Measurements from ENCODE around the gene HEBP2. TPM values are rescaled to one million over a fixed set of nuclear protein-coding genes. Genes with fewer than 3 reads are reported as not detected.

The HEBP2 gene
- total and polyA plus RNA-seq, 12 donors: 22.3 to 76.9 (median 49.8) TPM

- intact Hi-C loops (cut with DNase I): no loop called here
- no peaks in the 10 kb centered on the region for H3K9me3 ChIP-seq (replicated peaks in 1 of 3)
- no peaks in the 10 kb centered on the region for H3K4me1 ChIP-seq (replicated peaks in 1 of 2)
- H3K27me3 ChIP-seq: no peaks in the 10 kb centered on the region
- H3K4me3 ChIP-seq: no peak overlapping the region
- TF ChIP-seq POLR2A (IDR thresholded peaks at IDR 0.05) (no peak), CTCF (IDR thresholded peaks at IDR 0.05) (no peak)
- WGBS, 4 donors: 94 to 99% (median 96%) methylated on average over 19 to 20 of the region's 20 CpGs
- no peak overlapping the region for H3K27ac ChIP-seq
- peaks cover 0 to 5% of the 10 kb centered on the region in 2 donors for H3K36me3 ChIP-seq (replicated peaks in 1 of 2)
- DNase-seq: no peak
These were observed 60.1 kb downstream of the HEBP2 start for GRCh38 chr6:138464085-138464484.

GRCh38 chr6:138465007-138465645 lies 61.1 kb downstream of the HEBP2 start:
- no peaks in the 10 kb centered on the region for H3K4me1 ChIP-seq (replicated peaks in 1 of 2)
- no peaks in the 10 kb centered on the region for H3K27me3 ChIP-seq
- H3K9me3 ChIP-seq (replicated peaks in 1 of 3): no peaks in the 10 kb centered on the region
- intact Hi-C loops (cut with DNase I): no loop called here
- DNase-seq: no peak
- no peak overlapping the region for H3K27ac ChIP-seq
- H3K36me3 ChIP-seq (replicated peaks in 1 of 2): peaks cover 0 to 5% of the 10 kb centered on the region in 2 donors
- WGBS, 4 donors: 62 to 93% (median 75%) methylated on average over 1 of the region's 1 CpG
- TF ChIP-seq POLR2A (IDR thresholded peaks at IDR 0.05) (no peak), CTCF (IDR thresholded peaks at IDR 0.05) (no peak)
- H3K4me3 ChIP-seq: no peak overlapping the region

- H3K36me3 ChIP-seq (replicated peaks in 1 of 2): peaks cover 0 to 5% of the 10 kb centered on the region in 2 donors
- TF ChIP-seq POLR2A (IDR thresholded peaks at IDR 0.05): no peak
- TF ChIP-seq CTCF (IDR thresholded peaks at IDR 0.05): no peak
These were observed 63.9 kb downstream of the HEBP2 start for GRCh38 chr6:138467901-138468300.

GRCh38 chr6:138468320-138469015 lies 64.4 kb downstream of the HEBP2 start:
- Histone ChIP-seq H3K27ac (no peak overlapping the region), H3K36me3 (replicated peaks in 1 of 2) (peaks cover 0 to 5% of the 10 kb centered on the region in 2 donors), H3K4me1 (replicated peaks in 1 of 2) (no peaks in the 10 kb centered on the region), H3K4me3 (no peak overlapping the region), H3K27me3 (no peaks in the 10 kb centered on the region), H3K9me3 (replicated peaks in 1 of 3) (no peaks in the 10 kb centered on the region)
- DNase-seq: no peak
- TF ChIP-seq CTCF (IDR thresholded peaks at IDR 0.05): no peak
- 94 to 97% (median 96%) methylated on average over 8 to 9 of the region's 9 CpGs for WGBS, 4 donors
- intact Hi-C loops (cut with DNase I): no loop called here

More at GRCh38 chr6:138467901-138468300, 63.9 kb downstream of the HEBP2 start:
- Histone ChIP-seq H3K9me3 (replicated peaks in 1 of 3) (no peaks in the 10 kb centered on the region), H3K27ac (no peak overlapping the region), H3K27me3 (no peaks in the 10 kb centered on the region), H3K4me3 (no peak overlapping the region), H3K4me1 (replicated peaks in 1 of 2) (no peaks in the 10 kb centered on the region)
- DNase-seq: no peak
- intact Hi-C loops (cut with DNase I): no loop called here

Small RNA genes lying within 50 kb of the gene (microRNA-seq; reads per million reads assigned to microRNA genes)
- gene MIR3145: 0 to 0.89 (median 0.28) reads per million in 3 donors

Small RNA genes lying within 50 kb of the gene (small RNA-seq; reads per million reads assigned to genes)
- gene AL031003.1 (0 reads per million in 2 donors), gene AL391669.1 (0 reads per million in 2 donors), gene MIR3145 (0 reads per million in 2 donors)

Other genes starting within 250 kb of the HEBP2 start
- 10 to 100 TPM in 1 of 9 donors, 1 to 10 TPM in 2, under 1 TPM in 5, not detected in 1; 0.06 to 10.9 (median 0.71) TPM for gene ARFGEF3, start 242.3 kb upstream of the HEBP2 start, total RNA-seq
- gene ARFGEF3, start 242.3 kb upstream of the HEBP2 start, polyA plus RNA-seq: 1 to 10 TPM in 2 of 3 donors, under 1 TPM in 1; 0.91 to 7.2 (median 3.3) TPM
- gene PBOV1, start 185.7 kb upstream of the HEBP2 start, total RNA-seq: not detected
- gene PBOV1, start 185.7 kb upstream of the HEBP2 start, polyA plus RNA-seq: not detected
- not detected for gene SMIM28, start 26.3 kb upstream of the HEBP2 start, total RNA-seq
- not detected for gene SMIM28, start 26.3 kb upstream of the HEBP2 start, polyA plus RNA-seq
- gene NHSL1, start 95.3 kb downstream of the HEBP2 start, total RNA-seq: 10 to 100 TPM in 3 of 9 donors, 1 to 10 TPM in 6; 3.1 to 12.7 (median 8.0) TPM
- 1 to 10 TPM; 1.2 to 3.8 (median 1.5) TPM for gene NHSL1, start 95.3 kb downstream of the HEBP2 start, polyA plus RNA-seq